Measurements from ENCODE around the gene UBE2O. TPM values are rescaled to one million over a fixed set of nuclear protein-coding genes. Genes with fewer than 3 reads are reported as not detected.
A peak's percentile ranks its signal among the peaks of the same experiment; 100 is the strongest.

Gene UBE2O
- total RNA-seq, 4 donors from 2014 or later = 20.5 to 75.1 (median 31.6) TPM

- no peaks in the 10 kb centered on the region for H3K36me3 ChIP-seq
Measured at GRCh38 chr17:76461765-76462555, 9.0 kb upstream of the UBE2O start.

DNA sequence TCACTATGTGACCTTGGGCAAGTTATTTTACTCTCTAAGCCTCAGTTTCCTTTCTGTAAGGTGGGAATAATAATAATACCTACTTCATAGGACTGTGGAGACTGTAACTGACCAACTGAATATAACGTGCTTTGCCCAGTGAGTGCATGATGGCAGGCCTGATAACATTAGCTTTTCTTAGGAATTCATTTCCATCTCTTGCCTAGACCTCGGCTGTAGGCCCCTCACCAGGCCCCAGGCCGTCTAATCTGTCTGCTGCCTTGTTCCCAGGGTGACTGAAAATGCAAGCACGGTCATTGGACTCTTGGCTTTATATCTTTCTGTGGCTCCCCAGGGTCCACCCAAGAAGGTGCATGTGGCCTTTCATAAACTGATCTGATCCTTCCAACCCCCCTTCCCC, 6.7 kb upstream of the UBE2O start:
- TF ChIP-seq CTCF (IDR thresholded peaks at IDR 0.05) (no peak), POLR2A (IDR thresholded peaks at IDR 0.05) (no peak)
- Histone ChIP-seq H3K4me1 (no peaks in the 10 kb centered on the region), H3K4me3 (no peak overlapping the region), H3K27me3 (no peaks in the 10 kb centered on the region), H3K9me3 (no peaks in the 10 kb centered on the region), H3K27ac (no peak overlapping the region), H3K36me3 (no peaks in the 10 kb centered on the region)
- DNase-seq = no peak

More at GRCh38 chr17:76461765-76462555, 9.0 kb upstream of the UBE2O start:
- Histone ChIP-seq H3K27ac (no peak overlapping the region), H3K4me1 (peaks cover 0 to 9% (median 0%) of the 10 kb centered on the region in 4 donors), H3K9me3 (no peaks in the 10 kb centered on the region), H3K4me3 (no peak overlapping the region), H3K27me3 (no peaks in the 10 kb centered on the region)
- no peak for TF ChIP-seq CTCF (IDR thresholded peaks at IDR 0.05)
- no peak for TF ChIP-seq POLR2A (IDR thresholded peaks at IDR 0.05)
- DNase-seq = no peak

DNA sequence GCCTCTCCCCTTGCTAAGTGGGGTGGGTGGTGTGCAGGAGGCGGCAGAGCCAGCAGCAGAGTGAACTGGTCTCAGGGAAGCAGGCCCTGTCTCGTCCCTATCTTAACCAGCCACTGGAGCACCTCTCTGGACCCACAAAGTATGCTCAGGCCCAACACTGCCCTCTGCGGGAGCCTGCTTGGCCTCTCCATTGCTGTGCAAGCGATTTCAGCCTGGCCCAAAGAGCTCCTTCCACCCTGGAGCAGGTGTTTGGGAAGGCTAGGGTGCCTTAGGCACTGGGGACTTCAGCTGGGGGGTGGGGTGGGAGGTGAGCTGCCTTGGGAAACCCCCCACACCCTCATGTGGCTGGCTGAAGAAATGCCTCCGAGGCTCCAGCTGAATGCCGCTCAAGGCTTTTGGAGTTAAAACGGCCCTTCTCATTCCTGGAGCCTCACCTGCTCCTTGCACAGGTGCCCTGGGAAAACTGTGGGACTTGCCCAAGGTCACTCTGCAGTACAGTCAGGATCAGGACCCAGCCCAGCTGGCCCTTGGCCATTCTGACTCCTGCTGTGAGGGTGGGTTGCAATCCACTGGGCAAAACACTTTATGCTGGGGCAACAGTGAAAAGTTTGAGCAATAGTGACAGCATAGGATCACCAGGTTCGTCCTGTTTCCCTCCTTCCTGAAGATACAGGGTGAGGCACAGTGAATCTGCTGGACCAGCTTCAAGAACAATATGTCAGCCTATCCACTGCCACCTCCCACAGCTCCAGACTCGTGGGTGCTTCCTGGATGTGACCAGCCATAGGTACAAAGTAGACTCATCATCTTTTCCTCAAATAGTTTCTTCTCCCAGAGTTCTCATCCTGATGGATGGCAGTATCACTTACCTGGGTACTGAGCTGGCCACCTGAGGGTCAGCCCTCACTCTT, 5.9 kb upstream of the UBE2O start:
- H3K27me3 ChIP-seq = no peaks in the 10 kb centered on the region
- no peaks in the 10 kb centered on the region for H3K4me1 ChIP-seq
- peak in 4 of 6 experiments; percentile 35 to 59 (median 48) for TF ChIP-seq CTCF (IDR thresholded peaks at IDR 0.05)
- TF ChIP-seq POLR2A (IDR thresholded peaks at IDR 0.05) = no peak
- H3K9me3 ChIP-seq = no peaks in the 10 kb centered on the region
- H3K27ac ChIP-seq = no peak overlapping the region
- H3K4me3 ChIP-seq = no peak overlapping the region
- peak; percentile 40 to 79 (median 73) for DNase-seq
- H3K36me3 ChIP-seq = no peaks in the 10 kb centered on the region

GRCh38 chr17:76453431-76453743, 435 bp upstream of the UBE2O start:
- Histone ChIP-seq H3K4me3 (peak overlapping the region in 2 of 4 donors; percentile 86 to 96), H3K4me1 (peaks cover 0 to 16% (median 4%) of the 10 kb centered on the region in 4 donors), H3K27me3 (no peaks in the 10 kb centered on the region), H3K9me3 (no peaks in the 10 kb centered on the region), H3K36me3 (no peaks in the 10 kb centered on the region), H3K27ac (peak overlapping the region in 2 of 4 donors; percentile 57 to 90)
- DNase-seq = no peak
- no peak for TF ChIP-seq CTCF (IDR thresholded peaks at IDR 0.05)
- TF ChIP-seq POLR2A (IDR thresholded peaks at IDR 0.05) = no peak

- TF ChIP-seq CTCF (IDR thresholded peaks at IDR 0.05) (no peak), POLR2A (IDR thresholded peaks at IDR 0.05) (no peak)
- no peak for DNase-seq
- Histone ChIP-seq H3K9me3 (no peaks in the 10 kb centered on the region), H3K4me3 (peak overlapping the region; percentile 86 to 96 (median 94)), H3K36me3 (no peaks in the 10 kb centered on the region), H3K4me1 (peaks cover 0 to 28% (median 4%) of the 10 kb centered on the region in 4 donors), H3K27me3 (no peaks in the 10 kb centered on the region), H3K27ac (peak overlapping the region in 3 of 4 donors; percentile 57 to 90 (median 73))
Measured at GRCh38 chr17:76452127-76452659, 759 bp downstream of the UBE2O start.

Data from Peyer's patch (tissue), 4 donors.